PC-3 (cell line): ENCODE measurements around the gene ZNF669.

Experiments used
- EZH2 ChIP-seq: fragments of 300-600 bp; sonication (generic); IDR thresholded peaks from one replicate; pipeline ENCODE4 v1.6.1; 2017; ENCODE audit warnings: antibody characterized with exemption, mild to moderate bottlenecking, low read length; ENCODE audit not compliant: unreplicated experiment
- EZH2phosphoT487 ChIP-seq: fragments of 300-600 bp; sonication (generic); IDR thresholded peaks from 2 replicates; pipeline ENCODE4 v1.6.1; 2018; ENCODE audit warnings: mild to moderate bottlenecking, antibody characterized with exemption, low read length, borderline replicate concordance
- TF ChIP-seq, protein P1 (sequence below): fragments of 300-600 bp; sonication (generic); conservative IDR thresholded peaks from 2 replicates; pipeline ENCODE4 v1.5.1; 2017; ENCODE audit warnings: antibody characterized with exemption, low read depth, mild to moderate bottlenecking, low read length

DNA sequence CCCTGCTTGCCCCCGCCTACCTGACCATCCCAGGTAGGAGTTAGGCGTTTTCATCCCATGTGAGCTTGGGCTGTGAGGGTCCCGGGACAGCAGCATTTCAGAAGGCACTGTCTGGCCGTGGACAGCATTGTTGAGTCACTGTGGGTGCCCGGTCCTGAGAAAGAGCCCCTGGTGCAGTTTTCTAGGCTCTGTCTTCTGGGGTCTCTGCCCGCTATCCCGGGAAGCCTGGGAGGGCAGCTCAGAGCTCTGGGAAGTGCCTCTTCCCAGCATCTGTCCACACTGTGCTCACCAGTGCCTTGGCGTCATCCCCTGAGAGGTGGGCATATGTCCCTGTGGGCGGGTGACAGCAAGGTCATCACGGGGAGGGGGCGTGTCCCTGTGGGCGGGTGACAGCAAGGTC is 11.4 kb upstream of the ZNF669 start:
- TF ChIP-seq EZH2phosphoT487 (no peak), EZH2 (no peak)
- TF ChIP-seq, protein P1, sequence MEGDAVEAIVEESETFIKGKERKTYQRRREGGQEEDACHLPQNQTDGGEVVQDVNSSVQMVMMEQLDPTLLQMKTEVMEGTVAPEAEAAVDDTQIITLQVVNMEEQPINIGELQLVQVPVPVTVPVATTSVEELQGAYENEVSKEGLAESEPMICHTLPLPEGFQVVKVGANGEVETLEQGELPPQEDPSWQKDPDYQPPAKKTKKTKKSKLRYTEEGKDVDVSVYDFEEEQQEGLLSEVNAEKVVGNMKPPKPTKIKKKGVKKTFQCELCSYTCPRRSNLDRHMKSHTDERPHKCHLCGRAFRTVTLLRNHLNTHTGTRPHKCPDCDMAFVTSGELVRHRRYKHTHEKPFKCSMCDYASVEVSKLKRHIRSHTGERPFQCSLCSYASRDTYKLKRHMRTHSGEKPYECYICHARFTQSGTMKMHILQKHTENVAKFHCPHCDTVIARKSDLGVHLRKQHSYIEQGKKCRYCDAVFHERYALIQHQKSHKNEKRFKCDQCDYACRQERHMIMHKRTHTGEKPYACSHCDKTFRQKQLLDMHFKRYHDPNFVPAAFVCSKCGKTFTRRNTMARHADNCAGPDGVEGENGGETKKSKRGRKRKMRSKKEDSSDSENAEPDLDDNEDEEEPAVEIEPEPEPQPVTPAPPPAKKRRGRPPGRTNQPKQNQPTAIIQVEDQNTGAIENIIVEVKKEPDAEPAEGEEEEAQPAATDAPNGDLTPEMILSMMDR = no peak
